Measurements from ENCODE around the gene RPL18.
A peak's percentile ranks its signal among the peaks of the same experiment; 100 is the strongest.

GRCh38 chr19:48619692-48620585, 961 bp upstream of the RPL18 start:
- TF ChIP-seq CTCF (IDR thresholded peaks at IDR 0.05 in 4 of 5, conservative IDR thresholded peaks at IDR 0.05 in 1 of 5) (peak in 1 of 5 experiments; percentile 11), POLR2A (IDR thresholded peaks at IDR 0.05) (no peak)

All from gastrocnemius medialis (tissue), 4 donors.